GM12878 (cell line): ENCODE results near the gene USP25.

Experiments used
- CBX3 ChIP-seq: fragments of 200-600 bp; sonication (generic); IDR thresholded peaks from 2 replicates; pipeline ENCODE4 v1.6.1; 2016; ENCODE audit warnings: low read depth, borderline replicate concordance
- CTCF ChIP-seq, 3 experiments: IDR thresholded peaks in 2 of 3; conservative IDR thresholded peaks in 1 of 3; 2 replicates each; pipeline ENCODE4 v1.5.1; 2011; ENCODE audit warnings: low read depth in 3 of 3, low read length in 3 of 3, mild to moderate bottlenecking in 3 of 3, control low read depth in 2 of 3, moderate library complexity in 2 of 3, inconsistent platforms in 1 of 3, mixed read lengths in 1 of 3; ENCODE audit not compliant: control insufficient read depth in 2 of 3, insufficient read depth in 1 of 3; ENCODE audit errors: extremely low read depth in 1 of 3
- EZH2 ChIP-seq: IDR thresholded peaks from 2 replicates; pipeline ENCODE4 v1.6.1; 2012; ENCODE audit warnings: low read depth, mild to moderate bottlenecking, control low read depth, inconsistent platforms, low read length, borderline replicate concordance; ENCODE audit not compliant: control insufficient read depth
- PBX3 ChIP-seq: IDR thresholded peaks from 2 replicates; pipeline ENCODE4 v1.6.1; 2011; ENCODE audit warnings: mild to moderate bottlenecking, low read depth, low read length, moderate library complexity; ENCODE audit not compliant: insufficient replicate concordance
- POLR2A ChIP-seq: IDR thresholded peaks from 2 replicates; pipeline ENCODE4 v1.6.1; 2011; ENCODE audit warnings: low read depth, mild to moderate bottlenecking, low read length
- RAD21 ChIP-seq: IDR thresholded peaks from 2 replicates; pipeline ENCODE4 v1.6.1; 2011; ENCODE audit warnings: mild to moderate bottlenecking, low read depth, low read length, moderate library complexity; ENCODE audit not compliant: insufficient read depth
- SIN3A ChIP-seq: IDR thresholded peaks from 2 replicates; pipeline ENCODE4 v1.6.1; 2012; ENCODE audit warnings: low read depth, low read length, improper control_type of control experiment
- SRF ChIP-seq, 2 experiments: IDR thresholded peaks; 2 replicates each; pipeline ENCODE4 v1.6.1; 2011; ENCODE audit warnings: low read depth in 2 of 2, low read length in 2 of 2, mild to moderate bottlenecking in 1 of 2, moderate library complexity in 1 of 2
- TAF1 ChIP-seq: IDR thresholded peaks from 2 replicates; pipeline ENCODE4 v1.6.1; 2011; ENCODE audit warnings: mild to moderate bottlenecking, low read depth, low read length, borderline replicate concordance
- TBL1XR1 ChIP-seq: IDR thresholded peaks from 2 replicates; pipeline ENCODE4 v1.6.1; 2012; ENCODE audit warnings: low read depth, low read length, improper control_type of control experiment
- TF ChIP-seq, protein P1 (sequence below): fragments of 450-650 bp; IDR thresholded peaks from 2 replicates; pipeline ENCODE4 v1.6.1; 2017; ENCODE audit warnings: mild to moderate bottlenecking
- TF ChIP-seq, protein P2 (sequence below): IDR thresholded peaks from 2 replicates; pipeline ENCODE4 v1.6.1; 2011; ENCODE audit warnings: borderline replicate concordance, low read depth, mild to moderate bottlenecking, moderate library complexity, mixed read lengths, low read length; ENCODE audit not compliant: insufficient read depth; ENCODE audit errors: extremely low read length

- TF ChIP-seq, protein P1, sequence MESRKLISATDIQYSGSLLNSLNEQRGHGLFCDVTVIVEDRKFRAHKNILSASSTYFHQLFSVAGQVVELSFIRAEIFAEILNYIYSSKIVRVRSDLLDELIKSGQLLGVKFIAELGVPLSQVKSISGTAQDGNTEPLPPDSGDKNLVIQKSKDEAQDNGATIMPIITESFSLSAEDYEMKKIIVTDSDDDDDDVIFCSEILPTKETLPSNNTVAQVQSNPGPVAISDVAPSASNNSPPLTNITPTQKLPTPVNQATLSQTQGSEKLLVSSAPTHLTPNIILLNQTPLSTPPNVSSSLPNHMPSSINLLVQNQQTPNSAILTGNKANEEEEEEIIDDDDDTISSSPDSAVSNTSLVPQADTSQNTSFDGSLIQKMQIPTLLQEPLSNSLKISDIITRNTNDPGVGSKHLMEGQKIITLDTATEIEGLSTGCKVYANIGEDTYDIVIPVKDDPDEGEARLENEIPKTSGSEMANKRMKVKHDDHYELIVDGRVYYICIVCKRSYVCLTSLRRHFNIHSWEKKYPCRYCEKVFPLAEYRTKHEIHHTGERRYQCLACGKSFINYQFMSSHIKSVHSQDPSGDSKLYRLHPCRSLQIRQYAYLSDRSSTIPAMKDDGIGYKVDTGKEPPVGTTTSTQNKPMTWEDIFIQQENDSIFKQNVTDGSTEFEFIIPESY: no peak
- TF ChIP-seq POLR2A (no peak), CTCF (IDR thresholded peaks at IDR 0.05 in 2 of 3, conservative IDR thresholded peaks at IDR 0.05 in 1 of 3; ENCODE audit: control insufficient read depth in 2 of 3, extremely low read depth in 1 of 3, insufficient read depth in 1 of 3, low read depth in 3 of 3, low read length in 3 of 3) (no peak), TAF1 (no peak), CBX3 (no peak), TBL1XR1 (no peak), SRF (IDR thresholded peaks at IDR 0.05; ENCODE audit: low read depth in 2 of 2, low read length in 2 of 2) (no peak), EZH2 (no peak), PBX3 (no peak), RAD21 (no peak), SIN3A (no peak)
- TF ChIP-seq, protein P2, sequence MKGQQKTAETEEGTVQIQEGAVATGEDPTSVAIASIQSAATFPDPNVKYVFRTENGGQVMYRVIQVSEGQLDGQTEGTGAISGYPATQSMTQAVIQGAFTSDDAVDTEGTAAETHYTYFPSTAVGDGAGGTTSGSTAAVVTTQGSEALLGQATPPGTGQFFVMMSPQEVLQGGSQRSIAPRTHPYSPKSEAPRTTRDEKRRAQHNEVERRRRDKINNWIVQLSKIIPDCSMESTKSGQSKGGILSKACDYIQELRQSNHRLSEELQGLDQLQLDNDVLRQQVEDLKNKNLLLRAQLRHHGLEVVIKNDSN: no peak
Measured at GRCh38 chr21:15743593-15743992, 13.8 kb downstream of the USP25 start.
